ENCODE measurements around the gene NRXN3.

NRXN3 gene

GRCh38 chr14:79809849-79810612 is 1639.9 kb downstream of the NRXN3 start:
- peak; percentile 69 for DNase-seq

- DNase-seq, result no peak
Measured at GRCh38 chr14:79820866-79821535, 1650.8 kb downstream of the NRXN3 start.

DNA sequence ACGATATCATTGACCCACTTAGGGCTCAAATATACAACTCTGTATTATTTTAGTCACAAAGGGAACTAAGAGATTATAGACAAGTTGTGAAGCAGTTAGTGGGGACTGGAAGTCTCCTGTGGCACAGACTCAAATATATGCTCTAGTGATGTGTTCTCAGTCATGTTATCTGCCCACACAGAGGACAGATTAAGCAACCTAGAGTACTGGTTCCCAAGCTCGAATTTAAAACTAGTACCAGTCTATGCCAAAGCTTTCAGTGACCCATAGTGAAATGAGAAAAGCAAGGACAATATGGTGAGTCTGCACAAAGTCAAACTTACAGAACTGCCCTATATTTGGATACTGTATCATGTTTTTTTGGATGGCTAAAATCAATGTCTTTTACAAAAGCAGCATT is 1651.9 kb downstream of the NRXN3 start:
- no peak for DNase-seq

- no peak for DNase-seq
Measured at GRCh38 chr14:79825046-79825521, 1654.9 kb downstream of the NRXN3 start.

DNA sequence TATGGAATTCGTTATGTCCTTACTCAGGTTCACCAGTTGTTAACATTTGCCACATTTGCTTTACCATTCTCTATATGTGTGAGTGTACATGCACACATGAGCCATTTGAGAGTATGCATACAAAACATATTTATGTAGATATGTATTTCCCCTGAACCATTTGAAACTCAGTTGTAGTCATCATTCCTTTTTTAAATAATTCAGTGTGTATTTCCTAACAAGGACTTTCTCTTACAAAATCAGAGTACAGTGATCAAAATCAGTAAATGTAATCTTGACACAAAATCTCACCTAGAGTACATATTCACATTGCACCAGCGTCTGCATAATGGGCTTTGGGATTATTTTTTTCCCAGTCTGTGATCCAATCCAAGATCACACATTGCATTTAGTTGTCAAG is 1656.2 kb downstream of the NRXN3 start:
- DNase-seq, result no peak

- no peak for DNase-seq
Measured at GRCh38 chr14:79829405-79830166, 1659.4 kb downstream of the NRXN3 start.

DNA sequence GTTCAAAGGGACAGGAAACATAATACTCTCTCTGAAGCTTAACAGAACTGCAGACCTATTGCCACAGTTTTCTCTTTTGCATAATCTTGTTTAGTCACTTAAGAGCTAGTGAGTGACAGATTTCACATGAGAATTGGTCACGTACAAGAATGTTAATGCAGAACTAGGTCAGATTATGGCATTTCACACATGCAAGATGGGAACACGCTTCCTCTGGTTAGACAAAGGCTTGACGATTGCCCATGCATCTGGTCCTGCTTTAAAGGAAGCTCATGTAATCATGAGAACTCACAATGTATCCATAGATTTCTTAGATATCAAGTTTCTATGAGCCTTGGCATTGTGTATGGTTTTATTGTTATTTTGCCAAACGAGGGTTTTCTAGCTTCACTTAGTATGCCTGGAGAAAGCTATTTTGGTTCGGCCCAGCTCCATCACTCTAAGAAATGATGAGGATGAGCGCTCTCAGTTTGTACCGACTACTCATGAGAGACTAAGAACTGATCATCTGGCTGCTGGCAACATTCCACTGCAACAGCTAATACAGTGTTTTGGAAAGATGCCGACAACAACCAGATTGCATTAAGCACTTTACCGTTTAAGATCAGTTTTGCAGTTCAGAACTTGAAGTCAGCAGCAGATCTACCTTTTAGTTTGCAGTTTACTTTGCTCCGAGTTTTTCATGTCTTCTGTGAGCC is 1661.2 kb downstream of the NRXN3 start:
- DNase-seq, result no peak

DNA sequence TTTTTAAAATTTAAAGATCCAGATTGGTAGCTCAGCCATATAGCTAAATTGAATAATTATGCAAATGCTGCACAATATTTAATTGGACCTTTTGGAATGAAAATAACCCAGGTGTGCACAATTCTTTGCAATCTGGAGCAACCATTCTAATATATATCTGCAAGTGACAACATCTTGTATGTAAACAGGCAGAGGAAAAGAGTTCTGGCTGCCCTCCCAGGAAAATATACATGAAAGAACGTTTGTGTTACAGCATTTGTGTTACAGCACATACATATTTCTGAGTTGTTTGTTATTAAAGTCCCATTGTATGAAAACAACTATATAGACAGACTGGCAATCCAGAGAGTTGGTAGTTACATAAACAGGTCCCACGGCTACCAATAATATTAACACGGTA is 1663.6 kb downstream of the NRXN3 start:
- DNase-seq, result no peak

GRCh38 chr14:79834868-79835267 is 1664.7 kb downstream of the NRXN3 start:
- DNase-seq, result no peak

DNA sequence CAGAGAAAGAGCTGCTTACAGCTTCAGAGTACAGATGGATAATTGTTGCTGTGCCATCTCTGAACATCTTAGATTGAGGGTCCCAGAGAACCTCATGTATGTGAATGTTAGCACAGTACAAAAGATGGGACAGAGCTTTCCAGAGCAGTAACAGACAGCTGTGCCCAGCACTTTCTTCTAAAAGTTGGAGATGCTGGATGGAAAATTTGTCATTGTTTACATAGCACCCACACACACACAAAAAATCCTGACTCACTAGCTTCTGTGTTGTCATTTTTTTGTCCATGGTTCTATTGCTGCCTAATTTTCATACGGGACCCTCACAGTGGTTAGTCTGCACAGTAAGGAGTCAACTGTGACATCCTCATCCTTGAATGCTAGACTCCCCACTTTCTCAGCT is 1666.4 kb downstream of the NRXN3 start:
- DNase-seq, result no peak

- DNase-seq, result no peak
Measured at GRCh38 chr14:79837699-79838098, 1667.5 kb downstream of the NRXN3 start.

GRCh38 chr14:79840103-79840502 is 1669.9 kb downstream of the NRXN3 start:
- DNase-seq, result no peak

DNA sequence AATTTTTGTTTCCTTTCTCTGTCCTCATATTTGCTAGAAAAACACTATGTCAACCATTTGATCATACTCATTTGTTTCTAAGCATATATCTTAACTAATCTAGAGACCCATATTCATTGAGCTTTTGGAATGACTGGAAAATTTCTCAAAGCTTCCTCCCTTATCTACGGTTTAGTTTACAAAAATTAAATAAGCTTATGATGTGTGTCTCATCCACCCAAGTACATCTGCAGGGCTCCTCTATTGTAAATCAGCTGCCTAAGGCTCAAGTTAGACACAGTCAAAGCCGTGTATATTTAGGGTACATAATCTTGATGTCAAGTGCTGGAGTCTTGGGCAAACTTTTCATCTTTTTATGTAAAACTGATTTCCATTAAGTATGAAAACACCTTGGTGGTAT is 1670.7 kb downstream of the NRXN3 start:
- no peak for DNase-seq

DNA sequence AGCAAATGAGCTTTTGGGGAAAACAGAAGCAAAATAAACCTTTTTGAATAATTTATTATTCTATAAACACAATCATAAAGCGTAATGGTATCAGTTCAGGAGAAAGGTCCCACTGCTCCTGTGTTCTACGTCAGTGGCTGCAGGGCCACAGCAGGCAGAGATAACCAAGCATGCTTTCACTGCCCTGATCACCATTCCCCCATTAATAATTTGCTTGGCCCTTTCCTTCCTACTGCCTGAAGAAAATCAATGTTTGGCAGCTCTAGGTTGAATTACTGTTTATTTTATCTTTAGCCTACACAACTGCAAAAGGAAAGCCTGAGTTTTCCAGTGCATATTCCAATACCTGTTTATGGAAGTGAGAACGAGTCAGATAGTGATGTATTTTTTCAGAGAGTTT is 1671.3 kb downstream of the NRXN3 start:
- no peak for DNase-seq

- DNase-seq, result no peak
Measured at GRCh38 chr14:79842270-79842669, 1672.1 kb downstream of the NRXN3 start.

DNA sequence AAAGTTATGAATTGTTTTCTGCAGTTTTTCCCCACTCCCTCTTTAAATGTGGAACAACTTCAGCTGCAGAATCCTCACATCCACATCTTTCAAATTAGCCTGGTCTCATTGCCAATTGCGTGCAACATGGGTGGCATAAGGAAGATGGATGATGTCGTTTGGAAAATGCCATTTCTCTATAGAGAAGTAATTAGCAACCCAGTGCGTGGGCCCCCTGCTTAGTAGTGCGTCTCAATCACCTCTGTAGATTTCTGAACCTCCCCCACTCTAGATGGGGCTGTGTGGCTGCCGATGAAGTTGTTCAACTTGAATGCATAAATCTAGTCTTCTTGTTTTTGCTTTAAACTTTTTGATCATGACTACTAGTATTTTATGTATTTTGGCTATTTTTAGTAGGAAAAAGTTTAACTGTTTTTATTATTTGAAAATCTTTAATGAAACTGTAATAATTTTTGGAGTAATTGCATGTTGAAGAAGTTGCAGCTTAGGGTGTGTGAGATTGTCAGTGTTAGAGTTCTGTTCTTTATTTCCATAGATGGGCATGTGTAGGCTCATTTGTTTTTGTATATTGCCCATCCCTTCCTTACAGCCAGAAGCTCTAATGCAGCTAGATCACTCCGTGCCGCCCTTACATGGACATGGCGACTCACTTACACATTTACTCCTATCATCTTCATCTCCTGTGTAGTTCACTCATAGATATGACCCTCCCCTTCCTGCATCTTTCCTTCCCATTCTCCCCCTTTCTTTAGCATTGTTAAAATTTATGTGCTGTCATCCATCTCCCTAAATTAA is 1683.0 kb downstream of the NRXN3 start:
- no peak for DNase-seq

DNA sequence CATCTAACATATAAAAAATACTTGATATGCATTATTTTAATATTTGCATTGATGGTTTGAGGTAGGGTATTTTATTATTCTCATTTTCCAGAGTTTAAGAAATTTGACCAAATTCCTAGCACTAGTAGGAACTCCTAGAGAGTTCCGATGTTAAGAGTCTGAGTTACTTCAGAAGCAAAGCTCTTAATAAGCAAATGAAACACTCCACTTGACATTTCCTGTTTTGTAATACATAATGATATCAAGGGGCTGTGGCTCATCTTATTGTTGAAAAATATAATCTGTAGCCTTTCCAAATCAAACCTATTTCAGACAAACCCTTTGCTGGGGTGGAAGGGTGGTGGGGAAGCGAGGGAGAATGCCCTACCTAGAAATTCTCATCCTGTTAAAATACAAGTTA is 1685.6 kb downstream of the NRXN3 start:
- no peak for DNase-seq

DNA sequence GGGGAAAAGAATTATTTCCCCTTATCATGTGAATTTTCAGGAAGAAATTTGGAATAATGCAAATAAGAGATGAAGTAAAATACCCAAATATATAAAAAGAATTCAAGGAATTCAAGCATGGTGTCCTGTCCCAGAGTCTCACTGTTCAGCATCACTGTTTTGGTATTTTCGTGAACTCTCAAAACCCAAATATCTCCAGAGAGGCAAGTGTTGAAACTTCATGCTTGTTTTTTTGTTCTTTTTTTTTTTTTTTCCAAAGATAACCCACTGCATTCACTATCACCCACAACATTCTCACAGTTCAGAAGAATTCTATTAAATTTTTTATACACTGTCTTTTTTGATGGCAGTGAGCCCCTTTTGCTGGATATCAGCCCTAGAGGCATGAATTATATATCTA is 1686.2 kb downstream of the NRXN3 start:
- no peak for DNase-seq

GRCh38 chr14:79861111-79861510 is 1690.9 kb downstream of the NRXN3 start:
- no peak for DNase-seq

DNA sequence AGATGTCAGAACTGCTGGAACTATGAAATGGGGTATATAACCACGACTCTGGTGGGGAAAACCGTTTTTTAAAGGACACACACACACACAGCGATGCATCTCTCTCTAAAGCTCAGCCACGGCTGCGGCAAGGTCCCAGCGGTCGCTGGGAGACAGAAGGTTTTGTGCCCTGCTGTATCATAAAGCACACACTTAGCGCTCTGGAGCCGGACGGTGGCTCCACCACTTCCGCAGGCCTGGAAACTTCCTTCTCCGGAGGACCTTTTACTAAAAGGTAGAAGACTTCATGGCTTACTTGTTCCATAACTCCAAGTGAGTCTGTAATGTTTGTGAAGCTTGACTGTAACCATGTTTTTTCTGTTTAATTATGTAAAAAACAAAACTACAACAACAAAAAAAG is 1691.9 kb downstream of the NRXN3 start:
- no peak for DNase-seq

DNA sequence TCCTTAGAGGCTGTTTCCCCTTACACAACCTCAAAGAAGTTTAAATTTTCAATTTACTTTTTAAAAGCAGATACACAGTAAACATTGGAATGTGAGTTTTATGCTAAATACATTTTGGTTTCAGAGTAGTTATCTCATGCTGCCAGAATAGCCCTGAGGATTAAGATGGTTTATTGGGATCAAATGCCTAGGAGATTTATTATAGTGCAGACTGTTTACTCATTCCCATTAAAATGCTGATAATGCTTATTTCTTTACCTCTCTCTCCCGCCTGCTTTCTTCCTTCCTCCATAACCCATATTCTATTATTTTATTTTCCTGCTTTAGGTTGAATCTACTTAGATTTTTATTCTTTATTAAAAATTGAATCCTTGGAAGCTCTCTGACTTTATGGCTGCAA is 1701.0 kb downstream of the NRXN3 start:
- DNase-seq, result no peak

GRCh38 chr14:79878229-79878628 is 1708.1 kb downstream of the NRXN3 start:
- DNase-seq, result no peak

Data from NCI-H1436 (cell line).